Glutamatergic neuron (in vitro differentiated cells): ENCODE results near the gene CHST15. TPM values are rescaled to one million over a fixed set of nuclear protein-coding genes. Genes with fewer than 3 reads are reported as not detected.

Source experiments
- total RNA-seq: library from RNA; stranded (reverse); fragmentation: NEBNext Ultra II Directional; extraction: Animal tissue kit (Norgen Biotek cat#: 25700); gene quantifications from one replicate; pipeline ENCODE4 v1.2.1, GENCODE V29; 2021; ENCODE audit not compliant: unreplicated experiment

Gene CHST15
- total RNA-seq, 1 donor from 2014 or later: 2.4 TPM

Other genes starting within 250 kb of the CHST15 start
- gene CPXM2, start 201.8 kb downstream of the CHST15 start, total RNA-seq: not detected